HepG2 (cell line): Measurements from ENCODE around the gene SHISA6. TPM values are rescaled to one million over a fixed set of nuclear protein-coding genes. Genes with fewer than 3 reads are reported as not detected.
A peak's percentile ranks its signal among the peaks of the same experiment; 100 is the strongest.

Experiments
- ATAC-seq: fragments of 200-7000 bp; cut with Tn5 transposase; 3 replicates; pipeline ENCODE4 v1.9.1; 2020; ENCODE audit warnings: mild to moderate bottlenecking, moderate library complexity
- BruUV-seq: library from RNA; stranded (reverse); fragments of 400-500 nt; replicated peaks from 2 replicates; lab custom pipeline; 2021; lab: Mats Ljungman, UMichigan
- CTCF ChIA-PET: fragments of 300-600 bp; formaldehyde crosslinking; extraction: SDS; loops from one replicate; lab custom pipeline; 2021; ENCODE audit warnings: low total read pairs, inconsistent platforms, low intra/inter-chr PET ratio; lab: Yijun Ruan, JAX
- POLR2A ChIA-PET: fragments of 350-600 bp; sonication (Branson Sonifier 250); formaldehyde crosslinking; loops from one replicate; lab custom pipeline; 2020; ENCODE audit warnings: antibody characterized with exemption, inconsistent platforms; lab: Yijun Ruan, JAX
- DNase-seq: peaks from one replicate; pipeline ENCODE4 v3.0.0-alpha.2; 2015; ENCODE audit warnings: low spot score
- FAIRE-seq: peaks from 3 replicates; lab custom pipeline; 2011; peaks lifted over from hg19 to GRCh38; lab: Jason Lieb, UNC
- H2AFZ ChIP-seq: one replicate; pipeline ENCODE4 v1.6.1; 2011; ENCODE audit warnings: low read length, inconsistent platforms
- H3K27ac ChIP-seq: fragments of 300-600 bp; 3 replicates; pipeline ENCODE4 v1.8.0; 2011; ENCODE audit warnings: mixed run types, mild to moderate bottlenecking, mixed read lengths, low read length, inconsistent platforms; ENCODE audit not compliant: insufficient read depth; ENCODE audit errors: extremely low read length
- H3K27me3 ChIP-seq, 2 experiments: fragments of 200-600 bp in 1 of 2; 2 replicates in 1 of 2; 3 replicates in 1 of 2; pipeline versions ENCODE4 v1.6.0 to v1.8.0; 2011; ENCODE audit warnings: low read length in 2 of 2, mild to moderate bottlenecking in 2 of 2, moderate library complexity in 2 of 2, inconsistent platforms in 1 of 2; ENCODE audit not compliant: insufficient read depth in 2 of 2, control insufficient read depth in 1 of 2
- H3K36me3 ChIP-seq, 2 experiments: fragments of 200-600 bp in 1 of 2; replicated peaks in 1 of 2; 2 replicates in 1 of 2; 3 replicates in 1 of 2; pipeline versions ENCODE4 v1.5.1 to v1.8.0; 2011; ENCODE audit warnings: low read length in 2 of 2, inconsistent platforms in 1 of 2; ENCODE audit not compliant: insufficient read depth in 2 of 2, control insufficient read depth in 1 of 2
- H3K4me1 ChIP-seq: 2 replicates; pipeline ENCODE4 v1.5.1; 2012; ENCODE audit warnings: low read length, inconsistent platforms; ENCODE audit not compliant: insufficient read depth
- H3K4me2 ChIP-seq: 2 replicates; pipeline ENCODE4 v1.6.0; 2011; ENCODE audit warnings: low read depth, low read length, inconsistent platforms
- H3K4me3 ChIP-seq, 3 experiments: fragments of 200-600 bp in 1 of 3; sonication (generic), shearing (Covaris generic) in 1 of 3; replicated peaks in 1 of 3; 2 replicates each; pipeline ENCODE4 v1.5.1; 2011 to 2016; ENCODE audit warnings: low read length in 3 of 3, inconsistent platforms in 2 of 3, low read depth in 2 of 3, mild to moderate bottlenecking in 2 of 3, control low read depth in 1 of 3, mixed read lengths in 1 of 3; ENCODE audit not compliant: insufficient read depth in 1 of 3
- H3K79me2 ChIP-seq: one replicate; pipeline ENCODE4 v1.6.1; 2011; ENCODE audit warnings: low read length, inconsistent platforms; ENCODE audit not compliant: insufficient read depth
- H3K9ac ChIP-seq: 2 replicates; pipeline ENCODE4 v1.6.0; 2011; ENCODE audit warnings: mild to moderate bottlenecking, low read depth, low read length, inconsistent platforms; ENCODE audit not compliant: insufficient read depth
- H3K9me3 ChIP-seq: 2 replicates; pipeline ENCODE4 v1.5.1; 2012; ENCODE audit warnings: mild to moderate bottlenecking, low read length
- H4K20me1 ChIP-seq: 2 replicates; pipeline ENCODE4 v1.6.0; 2011; ENCODE audit warnings: inconsistent platforms, mild to moderate bottlenecking, low read length, moderate library complexity; ENCODE audit not compliant: insufficient read depth
- FOXC1 ChIP-seq: sonication (generic); formaldehyde crosslinking; IDR thresholded peaks from 2 replicates; pipeline ENCODE4 v1.8.0; 2022; ENCODE audit warnings: mild to moderate bottlenecking, missing genetic modification reagents, borderline replicate concordance
- MAFF ChIP-seq: IDR thresholded peaks from 2 replicates; pipeline ENCODE4 v1.6.1; 2011; ENCODE audit warnings: low read depth, low read length, improper control_type of control experiment
- MAFK ChIP-seq, 2 experiments: IDR thresholded peaks in 1 of 2; conservative IDR thresholded peaks in 1 of 2; 2 replicates each; pipeline ENCODE4 v1.6.1; 2011; ENCODE audit warnings: improper control_type of control experiment in 2 of 2, low read length in 2 of 2
- MBD4 ChIP-seq: IDR thresholded peaks from 2 replicates; pipeline ENCODE4 v1.6.1; 2012; ENCODE audit warnings: low read length, inconsistent platforms, borderline replicate concordance
- MZF1 ChIP-seq: sonication (generic); formaldehyde crosslinking; IDR thresholded peaks from 2 replicates; pipeline ENCODE4 v1.8.1; 2023; ENCODE audit warnings: mild to moderate bottlenecking, missing genetic modification reagents, borderline replicate concordance
- TMF1 ChIP-seq: sonication (generic); formaldehyde crosslinking; IDR thresholded peaks from 2 replicates; pipeline ENCODE4 v1.8.1; 2022; ENCODE audit warnings: low read depth, missing genetic modification reagents
- ZNF510 ChIP-seq: sonication (generic); formaldehyde crosslinking; IDR thresholded peaks from 2 replicates; pipeline ENCODE4 v1.4.0; 2020; ENCODE audit warnings: low read depth, mild to moderate bottlenecking, missing genetic modification reagents
- ZNF562 ChIP-seq: sonication (generic); formaldehyde crosslinking; IDR thresholded peaks from 2 replicates; pipeline ENCODE4 v1.8.0; 2022; ENCODE audit warnings: missing genetic modification reagents, borderline replicate concordance
- ZNF570 ChIP-seq: sonication (generic); formaldehyde crosslinking; IDR thresholded peaks from 2 replicates; pipeline ENCODE4 v1.4.0; 2020; ENCODE audit warnings: mild to moderate bottlenecking, missing genetic modification reagents, borderline replicate concordance
- WGBS: methylation state at CpG from one replicate; pipeline ENCODE4 v1.1.6; 2017; ENCODE audit warnings: low lambda C conversion rate; 5-methylcytosine and 5-hydroxymethylcytosine counted together
- in situ Hi-C: cut with HindIII; loops from 2 replicates; pipeline ENCODE4 v1.10.0; 2017; ENCODE audit warnings: low pct_unique_long_range_greater_than_20kb; ENCODE audit not compliant: extremely low pct_ligation_motif_present
- intact Hi-C: fragments of 100-400 bp; cut with micrococcal nuclease; formaldehyde crosslinking; loops from one replicate; pipeline ENCODE4 v1.10.0; 2022; ENCODE audit not compliant: unreplicated experiment
- polyA plus RNA-seq, 8 experiments: library from polyadenylated mRNA; depleted of rRNA in 3 of 8; stranded (reverse) in 7 of 8; unstranded in 1 of 8; fragments of >200 nt; fragmentation: Illumina TruSeq in 4 of 8; extraction: Trizol in 4 of 8; gene quantifications; 2 replicates each; pipeline versions ENCODE4 v1.2.1 to v1.2.3, GENCODE V29; 2011 to 2016; ENCODE audit warnings: low read depth in 4 of 8, missing spikeins in 1 of 8, mixed read lengths in 1 of 8; ENCODE audit not compliant: insufficient read depth in 1 of 8
- total RNA-seq, 5 experiments: library from RNA; depleted of rRNA; stranded (reverse); fragments of >200 nt; fragmentation: Illumina TruSeq; extraction: Trizol; gene quantifications; 2 replicates each; pipeline ENCODE4 v1.2.3, GENCODE V29; 2016; ENCODE audit warnings: low read depth in 1 of 5

Gene SHISA6
- total and polyA plus RNA-seq, 2 of the 13 experiments (the other 11 are each of a cell fraction or from before 2014, with no cell fraction given) = not detected

GRCh38 chr17:11404431-11405276 lies 163.6 kb downstream of the SHISA6 start:
- 54% methylated on average over 8 of the region's 8 CpGs for WGBS
- peak; percentile 45 to 82; a peak in 3 of 4 replicates for TF ChIP-seq MAFK (conservative IDR thresholded peaks at IDR 0.05 in 1 of 2, IDR thresholded peaks at IDR 0.05 in 1 of 2; ENCODE audit: low read length in 2 of 2)
- no peak for TF ChIP-seq ZNF510 (CRISPR knock-in tag)
- no peak for TF ChIP-seq MZF1 (CRISPR knock-in tag)
- TF ChIP-seq MBD4 = no peak
- no peak for TF ChIP-seq ZNF570 (CRISPR knock-in tag)
- TF ChIP-seq ZNF562 (CRISPR knock-in tag) = no peak
- TF ChIP-seq FOXC1 (CRISPR knock-in tag) = no peak
- TF ChIP-seq TMF1 = no peak
- TF ChIP-seq MAFF = peak; percentile 72
- TF ChIP-seq, all 625 proteins: peak for 2

More at GRCh38 chr17:11404431-11405276, 163.6 kb downstream of the SHISA6 start:
- H3K4me1 ChIP-seq = no peaks in the 10 kb centered on the region
- H3K27ac ChIP-seq = no peak overlapping the region
- H3K9me3 ChIP-seq = peaks cover 29% of the 10 kb centered on the region
- H3K9ac ChIP-seq = no peak overlapping the region
- ATAC-seq (no peak), DNase-seq (no peak), FAIRE-seq (no peak)
- H2AFZ ChIP-seq = no peak overlapping the region
- ChIA-PET CTCF (no interaction called here), POLR2A (no interaction called here)
- intact Hi-C loops (no loop called here), in situ Hi-C loops (no loop called here)
- no peaks in the 10 kb centered on the region for H3K27me3 ChIP-seq
- no peaks in the 10 kb centered on the region for H3K79me2 ChIP-seq
- BruUV-seq = no TSS peak
- H4K20me1 ChIP-seq = no peaks in the 10 kb centered on the region
- H3K36me3 ChIP-seq = no peaks in the 10 kb centered on the region
- H3K4me2 ChIP-seq = no peak overlapping the region
- no peak overlapping the region for H3K4me3 ChIP-seq
